T-helper 17 cell (primary cell): ENCODE data around the gene AGAP2. TPM values are rescaled to one million over a fixed set of nuclear protein-coding genes. Genes with fewer than 3 reads are reported as not detected.
"Not testable (repeated sequence)": the region's sequence is repeated elsewhere in the genome, so short reads cannot be mapped to it uniquely, and the experiment has no call there.

Experiments
- ATAC-seq: fragments of 150-1000 bp; cut with Tn5 transposase; 2 replicates; pipeline ENCODE4 v1.10.0; 2021; ENCODE audit warnings: mild to moderate bottlenecking, moderate library complexity
- DNase-seq, 3 donors: peaks; one replicate each; pipeline versions ENCODE4 v3.0.0 to v3.0.0-alpha.2; 2020 to 2021
- H3K9me3 ChIP-seq: one replicate; pipeline ENCODE4 v1.7.0; 2013; ENCODE audit warnings: low read length, mild to moderate bottlenecking; ENCODE audit not compliant: control insufficient read depth, poor library complexity, severe bottlenecking
- H3K27ac Mint-ChIP-seq: one replicate; pipeline ENCODE4 v1.8.0; 2022; ENCODE audit warnings: mild to moderate bottlenecking, moderate library complexity, mixed read lengths
- H3K27me3 Mint-ChIP-seq: one replicate; pipeline ENCODE4 v1.8.0; 2022; ENCODE audit warnings: mixed read lengths
- H3K36me3 Mint-ChIP-seq: one replicate; pipeline ENCODE4 v1.8.0; 2022; ENCODE audit warnings: low read depth, mixed read lengths
- H3K4me1 Mint-ChIP-seq: one replicate; pipeline ENCODE4 v1.8.0; 2022; ENCODE audit warnings: mild to moderate bottlenecking, mixed read lengths
- H3K4me3 Mint-ChIP-seq: one replicate; pipeline ENCODE4 v1.8.0; 2022; ENCODE audit warnings: mild to moderate bottlenecking, moderate library complexity, mixed read lengths
- total RNA-seq, 4 donors: library from RNA in 2 of 4; stranded (reverse) in 2 of 4; gene quantifications; one replicate each; pipeline ENCODE4 v1.2.3 and lab custom pipeline; 2022 to 2026

The AGAP2 gene
- total RNA-seq, 2 donors from 2014 or later, result 46.5 to 57.6 TPM

DNA sequence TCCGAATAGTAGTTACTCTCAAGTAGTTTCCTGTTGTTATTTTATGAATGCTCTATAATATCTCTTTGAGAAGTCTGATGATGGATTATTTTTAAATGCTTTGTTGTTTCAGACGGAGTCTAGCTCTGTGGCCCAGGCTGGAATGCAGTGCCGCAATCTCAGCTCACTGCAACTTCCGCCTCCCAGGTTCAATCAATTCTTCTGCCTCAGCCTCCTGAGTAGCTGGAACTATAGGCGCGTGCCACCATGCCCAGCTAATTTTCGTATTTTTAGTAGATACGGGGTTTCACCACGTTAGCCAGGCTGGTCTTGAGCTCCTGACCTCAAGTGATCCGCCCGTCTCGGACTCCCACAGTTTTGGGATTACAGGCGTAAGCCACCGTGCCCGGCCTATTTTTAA is 46.0 kb downstream of the AGAP2 start:
- Mint-ChIP-seq H3K36me3 (peaks cover 2% of the 10 kb centered on the region), H3K27me3 (peaks cover 17% of the 10 kb centered on the region), H3K4me3 (peak overlapping the region; percentile 7), H3K27ac (no peak overlapping the region), H3K4me1 (peaks cover 9% of the 10 kb centered on the region)
- DNase-seq (no peak), ATAC-seq (no peak)
- H3K9me3 ChIP-seq, result no peaks in the 10 kb centered on the region

DNA sequence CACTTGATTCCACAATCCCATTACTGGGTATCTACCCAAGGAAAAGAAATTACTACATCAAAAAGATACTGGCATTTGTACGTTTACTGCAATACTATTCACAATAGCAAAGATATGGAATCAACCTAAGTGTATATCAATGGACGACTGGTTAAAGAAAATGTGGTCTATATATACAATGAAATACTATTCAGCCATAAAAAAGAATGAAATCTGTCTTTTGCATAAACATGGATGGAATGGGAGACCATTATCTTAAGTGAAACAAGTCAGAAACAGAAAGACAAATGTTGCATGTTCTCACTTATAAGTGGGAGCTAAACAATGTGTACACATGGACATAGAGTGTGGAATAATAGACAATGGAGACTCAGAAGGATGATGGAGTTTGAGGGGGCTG is 49.6 kb downstream of the AGAP2 start:
- H3K4me3 Mint-ChIP-seq, result no peak overlapping the region
- H3K9me3 ChIP-seq, result no peaks in the 10 kb centered on the region
- H3K36me3 Mint-ChIP-seq, result peaks cover 2% of the 10 kb centered on the region
- H3K27ac Mint-ChIP-seq, result no peak overlapping the region
- DNase-seq (no peak), ATAC-seq (no peak)
- H3K4me1 Mint-ChIP-seq, result peaks cover 3% of the 10 kb centered on the region
- peaks cover 43% of the 10 kb centered on the region for H3K27me3 Mint-ChIP-seq

DNA sequence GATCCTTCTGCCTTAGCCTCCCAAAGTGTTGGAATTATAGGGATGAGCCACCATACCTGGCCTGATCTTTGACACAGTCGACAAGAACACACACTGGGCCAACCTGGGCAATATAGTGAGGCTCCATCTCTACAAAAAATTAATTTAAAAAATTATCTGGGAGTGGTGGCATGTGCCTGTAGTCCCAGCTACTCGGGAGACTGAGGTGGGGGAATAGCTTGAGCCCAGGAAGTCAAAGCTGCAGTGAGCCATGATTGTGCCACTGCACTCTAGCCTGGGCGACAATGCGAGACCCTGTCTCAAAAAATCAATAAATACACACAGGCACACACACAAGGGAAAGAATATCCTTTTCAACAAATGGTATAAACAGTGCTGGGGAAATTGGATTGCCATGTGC is 50.7 kb downstream of the AGAP2 start:
- Mint-ChIP-seq H3K4me3 (no peak overlapping the region), H3K36me3 (peaks cover 2% of the 10 kb centered on the region), H3K27ac (no peak overlapping the region), H3K4me1 (peaks cover 3% of the 10 kb centered on the region), H3K27me3 (peaks cover 43% of the 10 kb centered on the region)
- H3K9me3 ChIP-seq, result no peaks in the 10 kb centered on the region
- no peak for ATAC-seq
- no peak for DNase-seq

DNA sequence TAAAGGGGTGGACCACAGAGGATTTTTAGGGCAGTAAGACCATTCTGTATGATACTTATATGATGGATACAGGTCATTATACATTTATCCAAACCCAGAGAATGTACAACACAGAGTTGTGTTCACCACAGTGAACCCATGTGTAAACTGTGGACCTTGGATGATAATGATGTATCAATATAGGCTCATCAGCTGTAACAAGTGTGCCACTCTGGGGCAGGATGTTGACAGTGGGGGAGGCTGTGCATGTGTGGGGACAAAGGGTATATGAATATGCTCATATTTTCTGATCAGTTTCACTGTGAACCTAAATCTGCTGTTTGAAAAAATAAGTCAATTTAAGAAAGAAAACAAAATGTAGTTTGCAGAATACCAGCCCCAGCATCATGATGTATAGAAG is 58.8 kb downstream of the AGAP2 start:
- ATAC-seq (no peak), DNase-seq (no peak)
- H3K4me3 Mint-ChIP-seq, result no peak overlapping the region
- H3K4me1 Mint-ChIP-seq, result no peaks in the 10 kb centered on the region
- no peaks in the 10 kb centered on the region for H3K9me3 ChIP-seq
- no peaks in the 10 kb centered on the region for H3K36me3 Mint-ChIP-seq
- peaks cover 5% of the 10 kb centered on the region for H3K27me3 Mint-ChIP-seq
- no peak overlapping the region for H3K27ac Mint-ChIP-seq

DNA sequence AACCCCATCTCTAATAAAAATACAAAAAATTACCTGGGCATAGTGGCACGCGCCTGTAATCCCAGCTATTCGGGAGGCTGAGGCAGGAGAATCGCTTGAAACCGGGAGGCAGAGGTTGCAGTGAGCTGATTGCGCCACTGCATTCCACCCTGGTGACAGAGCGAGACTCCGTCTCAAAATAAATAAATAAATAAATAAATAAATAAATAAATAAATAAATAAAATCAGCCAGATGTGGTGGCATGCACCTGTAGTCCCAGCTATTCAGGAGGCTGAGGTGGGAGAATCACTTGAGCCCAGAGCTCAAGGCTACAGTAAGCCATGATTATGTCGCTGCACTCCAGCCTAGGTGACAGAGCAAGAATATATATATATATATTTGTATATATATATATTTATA is 60.6 kb downstream of the AGAP2 start:
- H3K9me3 ChIP-seq, DNase-seq, H3K36me3 Mint-ChIP-seq, ATAC-seq, H3K4me1 Mint-ChIP-seq, H3K27me3 Mint-ChIP-seq, H3K4me3 Mint-ChIP-seq, H3K27ac Mint-ChIP-seq: not testable (repeated sequence)

DNA sequence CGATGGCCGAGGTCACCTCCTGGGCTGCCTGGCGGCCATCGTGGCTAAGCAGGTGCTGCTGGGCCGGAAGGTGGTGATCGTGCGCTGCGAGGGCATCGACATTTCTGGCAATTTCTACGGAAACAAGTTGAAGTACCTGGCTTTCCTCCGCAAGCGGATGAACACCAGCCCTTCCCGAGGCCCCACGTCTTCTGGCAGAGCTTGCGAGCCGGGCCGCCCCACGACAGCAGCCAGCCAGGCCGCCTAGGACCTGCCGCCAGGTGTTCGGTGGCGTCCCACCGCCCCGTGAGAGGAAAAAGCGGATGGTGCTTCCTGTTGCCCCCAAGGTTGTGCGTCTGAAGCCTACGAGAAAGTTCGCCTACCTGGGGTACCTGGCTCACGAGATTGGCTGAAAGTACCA is 63.9 kb downstream of the AGAP2 start:
- no peaks in the 10 kb centered on the region for H3K36me3 Mint-ChIP-seq
- H3K27me3 Mint-ChIP-seq, result no peaks in the 10 kb centered on the region
- no peaks in the 10 kb centered on the region for H3K9me3 ChIP-seq
- H3K4me3 Mint-ChIP-seq, result no peak overlapping the region
- no peak overlapping the region for H3K27ac Mint-ChIP-seq
- DNase-seq (no peak), ATAC-seq (no peak)
- H3K4me1 Mint-ChIP-seq, result peaks cover 2% of the 10 kb centered on the region

Other genes with a start within 250 kb of the AGAP2 start
- gene DDIT3, start 218.2 kb downstream of the AGAP2 start, total RNA-seq, result 100 to 1,000 TPM; 115 to 145 TPM
- gene MBD6, start 215.9 kb downstream of the AGAP2 start, total RNA-seq, result 10 to 100 TPM; 82.4 to 93.5 TPM
- 10 to 100 TPM; 63.9 to 78.8 TPM for gene DCTN2, start 191.6 kb downstream of the AGAP2 start, total RNA-seq
- gene KIF5A, start 188.7 kb downstream of the AGAP2 start, total RNA-seq, result under 1 TPM; 0.35 to 0.63 TPM
- gene PIP4K2C, start 147.6 kb downstream of the AGAP2 start, total RNA-seq, result 10 to 100 TPM; 28.9 to 32.2 TPM
- 10 to 100 TPM; 24.4 to 32.8 TPM for gene DTX3, start 133.9 kb downstream of the AGAP2 start, total RNA-seq
- 1 to 10 TPM in 1 of 2 donors, under 1 TPM in 1; 0.37 to 1.2 TPM for gene ARHGEF25, start 127.3 kb downstream of the AGAP2 start, total RNA-seq
- not detected for gene B4GALNT1, start 105.5 kb downstream of the AGAP2 start, total RNA-seq
- 100 to 1,000 TPM; 138 to 142 TPM for gene OS9, start 44.6 kb downstream of the AGAP2 start, total RNA-seq
- 10 to 100 TPM in 1 of 2 donors, 1 to 10 TPM in 1; 9.6 to 11.8 TPM for gene TSPAN31, start 6.3 kb upstream of the AGAP2 start, total RNA-seq
- 10 to 100 TPM; 20.8 to 21.3 TPM for gene CDK4, start 13.6 kb upstream of the AGAP2 start, total RNA-seq
- 10 to 100 TPM; 45.3 to 62.4 TPM for gene MARCHF9, start 16.4 kb upstream of the AGAP2 start, total RNA-seq
- 1 to 10 TPM; 1.4 to 1.7 TPM for gene CYP27B1, start 28.3 kb upstream of the AGAP2 start, total RNA-seq
- gene METTL1, start 33.4 kb upstream of the AGAP2 start, total RNA-seq, result 10 to 100 TPM; 15.0 to 20.9 TPM
- gene EEF1AKMT3, start 33.9 kb upstream of the AGAP2 start, total RNA-seq, result 1 to 10 TPM; 4.0 to 6.6 TPM
- gene TSFM, start 44.0 kb upstream of the AGAP2 start, total RNA-seq, result 10 to 100 TPM; 12.5 to 17.9 TPM
- 1 to 10 TPM; 1.3 to 1.4 TPM for gene AVIL, start 80.0 kb upstream of the AGAP2 start, total RNA-seq
- 100 to 1,000 TPM; 114 to 132 TPM for gene CTDSP2, start 108.0 kb upstream of the AGAP2 start, total RNA-seq
- gene ATP23, start 202.8 kb upstream of the AGAP2 start, total RNA-seq, result 1 to 10 TPM; 4.3 to 6.4 TPM